Measurements from ENCODE around the gene EBP.

DNA sequence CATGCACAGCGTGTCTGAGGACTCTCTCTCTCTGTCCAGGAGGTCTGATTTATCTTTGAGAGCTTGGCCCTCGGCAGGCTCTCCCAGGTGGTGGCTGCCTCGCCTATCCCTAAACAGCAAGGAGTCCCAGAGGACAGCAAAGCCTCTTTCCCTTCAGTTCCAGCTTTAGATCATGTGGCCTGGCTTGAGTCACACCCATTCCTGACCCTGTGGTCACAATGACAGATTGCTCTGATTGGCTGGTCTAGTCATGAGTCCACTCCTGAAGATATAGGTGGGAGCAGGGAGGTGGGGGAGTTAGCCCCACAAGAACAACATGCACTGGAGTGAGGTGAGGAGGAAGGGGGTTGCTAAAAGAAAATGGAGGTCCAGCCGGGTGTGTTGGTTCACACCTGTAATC lies 24.9 kb upstream of the EBP start:
- TF ChIP-seq, protein P1, sequence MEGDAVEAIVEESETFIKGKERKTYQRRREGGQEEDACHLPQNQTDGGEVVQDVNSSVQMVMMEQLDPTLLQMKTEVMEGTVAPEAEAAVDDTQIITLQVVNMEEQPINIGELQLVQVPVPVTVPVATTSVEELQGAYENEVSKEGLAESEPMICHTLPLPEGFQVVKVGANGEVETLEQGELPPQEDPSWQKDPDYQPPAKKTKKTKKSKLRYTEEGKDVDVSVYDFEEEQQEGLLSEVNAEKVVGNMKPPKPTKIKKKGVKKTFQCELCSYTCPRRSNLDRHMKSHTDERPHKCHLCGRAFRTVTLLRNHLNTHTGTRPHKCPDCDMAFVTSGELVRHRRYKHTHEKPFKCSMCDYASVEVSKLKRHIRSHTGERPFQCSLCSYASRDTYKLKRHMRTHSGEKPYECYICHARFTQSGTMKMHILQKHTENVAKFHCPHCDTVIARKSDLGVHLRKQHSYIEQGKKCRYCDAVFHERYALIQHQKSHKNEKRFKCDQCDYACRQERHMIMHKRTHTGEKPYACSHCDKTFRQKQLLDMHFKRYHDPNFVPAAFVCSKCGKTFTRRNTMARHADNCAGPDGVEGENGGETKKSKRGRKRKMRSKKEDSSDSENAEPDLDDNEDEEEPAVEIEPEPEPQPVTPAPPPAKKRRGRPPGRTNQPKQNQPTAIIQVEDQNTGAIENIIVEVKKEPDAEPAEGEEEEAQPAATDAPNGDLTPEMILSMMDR (IDR thresholded peaks at IDR 0.05) = no peak
- TF ChIP-seq ZFX (IDR thresholded peaks at IDR 0.05; ENCODE audit: borderline replicate concordance) = no peak
